Measurements from ENCODE around the gene NTSR1. TPM values are rescaled to one million over a fixed set of nuclear protein-coding genes. Genes with fewer than 3 reads are reported as not detected.

Gene NTSR1
- total RNA-seq, 1 donor from 2014 or later, result not detected

- DNase-seq (ENCODE audit: low spot score), result no peak
Measured at GRCh38 chr20:62770916-62771315, 62.3 kb downstream of the NTSR1 start.

- DNase-seq (ENCODE audit: low spot score), result no peak
Measured at GRCh38 chr20:62771396-62772102, 62.9 kb downstream of the NTSR1 start.

DNA sequence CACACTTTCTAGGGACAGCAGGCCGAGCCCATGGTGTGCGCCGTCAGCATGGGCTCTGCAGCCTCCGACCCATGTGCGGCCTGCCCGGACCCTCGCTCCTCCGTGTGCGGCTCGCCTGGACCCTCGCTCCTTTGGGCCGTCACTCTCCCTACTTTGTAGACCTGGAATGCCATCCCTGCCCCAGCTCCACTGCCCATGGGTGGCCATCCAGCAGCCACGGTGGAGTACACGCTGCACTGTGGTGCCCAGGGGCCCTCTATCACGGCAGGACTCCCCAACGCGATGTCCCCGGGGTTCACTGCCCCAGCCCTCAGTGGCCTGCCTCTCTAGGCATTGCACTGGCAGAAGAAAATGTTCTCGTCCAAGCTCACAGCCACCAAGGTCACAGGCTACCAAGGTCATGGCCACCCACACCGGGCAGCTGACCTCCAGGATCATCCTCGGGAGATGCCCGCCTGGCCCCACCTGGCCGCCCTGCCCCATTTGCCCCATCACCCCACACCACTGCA lies 63.5 kb downstream of the NTSR1 start:
- DNase-seq (ENCODE audit: low spot score), result no peak

DNA sequence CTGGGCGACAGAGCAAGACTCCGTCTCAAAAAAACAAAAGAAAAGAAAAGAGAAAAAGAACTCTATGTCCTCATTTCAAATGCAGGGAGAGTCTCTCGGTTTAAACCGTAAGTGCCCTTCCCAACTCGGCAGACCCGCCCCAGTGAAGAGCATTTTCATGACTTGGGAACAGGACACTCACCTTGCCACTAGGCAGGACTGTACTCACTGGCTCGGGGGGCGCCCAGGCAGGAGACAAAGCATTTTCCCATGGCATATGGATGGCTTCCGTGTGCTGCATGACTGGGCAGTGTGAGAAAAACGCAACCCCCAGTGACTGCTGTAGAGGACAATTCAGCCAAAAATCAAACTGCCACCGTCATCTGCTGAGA lies 64.0 kb downstream of the NTSR1 start:
- no peak for DNase-seq (ENCODE audit: low spot score)

- no peak for DNase-seq (ENCODE audit: low spot score)
Measured at GRCh38 chr20:62772990-62773844, 64.6 kb downstream of the NTSR1 start.

- DNase-seq (ENCODE audit: low spot score), result no peak
Measured at GRCh38 chr20:62773845-62774714, 65.4 kb downstream of the NTSR1 start.

DNA sequence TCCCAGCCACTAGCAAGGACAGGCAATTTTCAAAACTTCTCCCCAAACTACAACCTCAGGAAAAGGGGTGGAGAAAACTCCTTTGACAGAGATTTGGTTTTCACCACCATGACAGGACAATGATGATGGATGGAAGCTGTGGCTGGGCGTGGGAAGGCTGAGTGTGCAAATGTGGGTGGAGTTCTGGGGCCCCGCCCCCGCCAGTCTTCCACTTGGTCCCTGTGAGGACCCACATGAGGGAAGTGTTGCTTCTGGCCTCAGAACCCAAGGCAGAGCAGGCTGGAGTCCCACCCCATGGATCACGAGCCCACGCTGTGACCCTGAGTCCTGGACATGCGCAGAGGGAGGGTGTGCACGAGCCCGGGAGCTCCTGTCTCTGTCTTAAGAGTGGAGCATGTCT lies 66.1 kb downstream of the NTSR1 start:
- DNase-seq (ENCODE audit: low spot score), result no peak

DNA sequence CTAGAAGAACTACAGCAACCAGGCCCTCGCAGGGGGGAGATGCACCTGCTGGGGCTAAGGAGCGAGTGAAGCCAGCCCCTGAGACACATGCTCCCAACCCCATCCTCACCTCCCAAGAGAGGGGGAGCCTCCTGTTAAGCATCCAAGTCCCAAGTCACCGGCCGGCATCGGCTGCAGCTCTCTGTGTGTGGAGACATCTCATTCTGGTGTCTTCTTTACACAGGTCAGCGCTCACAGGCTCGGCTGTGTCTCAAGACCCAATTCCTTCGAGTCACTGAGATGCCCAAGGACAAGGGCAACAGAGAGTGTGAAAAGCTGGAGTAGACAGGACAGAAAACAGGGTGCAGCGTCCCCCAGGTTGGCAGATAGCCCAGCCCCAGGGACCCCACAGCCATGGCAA lies 66.6 kb downstream of the NTSR1 start:
- no peak for DNase-seq (ENCODE audit: low spot score)

DNA sequence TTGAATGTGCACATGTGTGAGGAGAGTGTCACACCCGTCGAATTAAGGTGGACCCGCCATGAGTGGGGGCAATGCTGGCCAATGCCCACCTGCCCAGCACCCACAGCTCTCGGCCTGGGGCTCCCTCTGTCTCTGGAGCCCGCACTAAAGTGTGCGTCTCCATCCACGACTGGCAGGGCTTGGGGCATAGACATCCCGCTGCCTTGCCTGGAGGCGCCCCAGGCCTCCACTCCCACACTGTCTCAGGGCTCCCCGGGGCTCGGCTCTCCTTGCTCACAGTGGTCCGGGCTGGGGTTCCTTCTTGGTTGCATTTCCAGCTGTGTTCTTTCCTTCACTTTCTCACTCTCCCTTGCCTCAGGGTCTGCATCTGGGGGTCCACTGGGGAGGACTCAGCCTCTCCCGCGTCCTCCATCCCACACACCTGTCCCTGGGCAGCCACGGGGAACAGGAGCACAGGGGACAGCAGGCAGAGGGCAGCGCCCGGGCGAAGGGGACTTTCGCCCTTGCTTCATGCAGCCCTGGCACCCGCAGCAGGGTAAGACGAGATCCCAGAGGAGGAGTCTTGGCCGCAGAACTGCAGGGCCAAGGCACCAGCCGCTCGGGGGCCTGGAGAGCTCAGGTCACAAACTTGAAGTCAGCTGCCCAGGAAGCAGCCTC lies 67.5 kb downstream of the NTSR1 start:
- DNase-seq (ENCODE audit: low spot score), result no peak

DNA sequence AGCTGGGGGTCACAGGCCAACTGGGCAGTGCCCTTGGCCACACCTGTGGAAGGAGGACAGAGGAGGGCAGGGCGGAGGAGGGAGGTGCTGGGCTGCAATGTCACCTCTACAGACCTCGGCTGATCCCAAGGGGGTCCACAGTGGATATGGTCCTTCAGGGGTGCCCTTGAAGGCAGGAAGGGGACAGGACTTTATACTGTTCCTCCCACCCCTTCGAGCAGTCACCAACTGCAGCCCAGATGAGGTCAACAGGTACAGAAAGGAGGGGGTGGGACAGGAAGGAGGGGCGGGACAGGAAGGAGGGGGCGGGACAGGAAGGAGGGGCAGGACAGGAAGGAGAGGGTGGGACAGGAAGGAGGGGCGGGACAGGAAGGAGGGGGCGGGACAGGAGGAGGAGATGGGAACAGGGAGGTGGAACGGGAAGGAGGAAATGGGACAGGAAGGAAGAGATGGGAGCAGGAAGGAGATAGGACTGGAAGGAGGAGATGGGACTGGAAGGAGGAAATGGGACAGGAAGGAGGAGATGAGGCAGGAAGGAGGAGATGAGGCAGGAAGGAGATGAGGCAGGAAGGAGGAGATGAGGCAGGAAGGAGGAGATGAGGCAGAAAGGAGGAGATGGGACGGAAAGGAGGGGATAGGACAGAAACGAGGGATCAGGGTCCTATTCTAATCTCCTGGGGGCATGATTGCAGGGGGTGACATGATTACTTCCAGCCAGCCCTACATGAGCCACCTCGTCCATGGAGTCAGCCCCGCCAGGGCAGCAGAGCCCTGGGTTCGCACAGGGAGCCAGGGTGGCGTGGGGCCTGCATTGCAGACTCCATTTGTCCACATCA lies 68.3 kb downstream of the NTSR1 start:
- no peak for DNase-seq (ENCODE audit: low spot score)

GRCh38 chr20:62777528-62777830 lies 68.8 kb downstream of the NTSR1 start:
- DNase-seq (ENCODE audit: low spot score), result no peak

DNA sequence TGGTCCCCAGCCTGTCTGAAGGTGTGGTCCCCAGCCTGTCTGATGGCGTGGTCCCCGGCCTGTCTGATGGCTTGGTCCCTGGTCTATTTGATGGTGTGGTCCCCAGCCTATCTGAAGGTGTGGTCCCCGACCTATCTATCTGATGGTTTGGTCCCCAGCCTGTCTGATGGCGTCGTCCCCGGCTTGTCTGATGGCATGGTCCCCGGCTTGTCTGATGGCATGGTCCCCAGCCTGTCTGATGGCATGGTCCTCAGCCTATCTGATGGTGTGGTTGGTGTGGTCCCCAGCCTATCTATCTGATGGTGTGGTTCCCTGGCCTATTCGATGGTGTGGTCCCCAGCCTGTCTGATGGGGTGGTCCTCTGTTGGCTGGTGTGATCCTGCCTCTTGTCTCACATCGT lies 69.4 kb downstream of the NTSR1 start:
- DNase-seq (ENCODE audit: low spot score), result no peak

DNA sequence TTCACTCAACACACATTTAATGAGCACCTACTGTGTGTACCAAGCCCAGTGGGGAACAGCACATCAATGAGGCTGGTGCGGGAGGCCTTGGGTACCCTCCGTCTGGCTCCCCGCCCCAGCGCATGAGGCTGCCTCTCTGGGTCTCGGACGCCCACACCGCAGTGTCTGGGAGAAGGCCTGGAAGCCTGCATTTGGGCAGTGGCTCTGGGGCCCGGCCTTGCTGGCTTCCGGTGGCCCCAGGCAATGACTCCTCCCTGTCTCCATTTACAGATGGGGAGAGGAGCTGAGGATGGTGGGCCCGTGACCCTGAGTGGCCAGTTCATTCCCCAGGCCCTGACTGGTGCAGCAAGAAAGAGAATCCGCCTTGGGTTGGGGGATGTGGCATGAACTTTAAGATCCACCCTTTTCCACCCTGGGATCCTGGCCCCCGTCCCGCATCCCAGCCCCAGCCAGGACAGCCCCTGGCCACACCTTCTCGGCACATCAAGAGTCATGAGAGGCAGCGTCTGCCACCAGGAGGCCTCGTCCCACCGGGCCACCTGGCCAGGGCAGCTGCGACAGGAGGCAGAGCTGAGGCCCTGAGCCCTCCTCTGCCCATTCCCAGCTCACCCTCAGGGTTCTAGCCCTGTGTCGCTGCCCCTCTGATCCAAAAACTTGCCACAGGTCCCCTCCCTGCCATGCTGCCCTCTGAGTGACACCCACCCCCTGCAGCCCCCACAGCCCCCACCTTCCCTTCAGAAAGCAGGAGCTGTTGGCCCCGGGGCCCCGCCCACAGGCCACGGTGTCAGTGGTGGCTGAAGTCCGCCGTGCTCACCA lies 70.2 kb downstream of the NTSR1 start:
- DNase-seq (ENCODE audit: low spot score), result no peak

DNA sequence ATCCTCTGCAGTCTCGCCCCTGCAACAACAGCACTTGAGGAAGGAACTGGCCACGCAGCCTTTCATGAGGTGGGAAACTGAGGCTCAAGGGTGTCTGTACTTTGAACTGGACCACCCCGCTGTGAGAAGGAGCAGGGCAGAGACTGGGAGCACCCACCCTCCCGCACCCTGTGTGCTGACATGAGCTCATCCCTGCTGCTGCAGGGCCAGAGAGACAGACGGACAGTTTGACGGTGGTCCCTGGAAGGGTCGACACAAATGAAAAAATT lies 70.7 kb downstream of the NTSR1 start:
- no peak for DNase-seq (ENCODE audit: low spot score)

DNA sequence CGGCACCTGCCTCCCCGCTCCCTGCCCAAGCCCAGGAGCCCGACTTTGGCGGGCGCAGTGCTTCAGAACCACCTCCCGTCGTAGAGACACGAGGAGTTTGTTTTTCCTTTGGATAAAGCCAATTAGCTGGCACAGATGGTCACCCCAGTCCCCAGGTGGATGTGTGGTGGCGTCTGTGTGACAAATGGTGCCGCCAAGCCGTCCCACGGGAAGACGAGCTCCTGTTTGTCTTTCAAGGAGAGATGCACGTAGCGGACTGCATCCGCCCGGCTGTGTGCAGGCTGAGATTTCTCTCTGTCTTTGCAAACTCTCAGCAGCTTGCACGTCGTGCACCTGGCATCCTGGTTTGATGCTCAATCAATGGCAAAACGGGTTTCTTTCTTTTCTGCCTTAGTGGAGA lies 71.6 kb downstream of the NTSR1 start:
- DNase-seq (ENCODE audit: low spot score), result no peak

GRCh38 chr20:62780696-62781095 lies 72.1 kb downstream of the NTSR1 start:
- no peak for DNase-seq (ENCODE audit: low spot score)

GRCh38 chr20:62782149-62782892 lies 73.7 kb downstream of the NTSR1 start:
- no peak for DNase-seq (ENCODE audit: low spot score)

DNA sequence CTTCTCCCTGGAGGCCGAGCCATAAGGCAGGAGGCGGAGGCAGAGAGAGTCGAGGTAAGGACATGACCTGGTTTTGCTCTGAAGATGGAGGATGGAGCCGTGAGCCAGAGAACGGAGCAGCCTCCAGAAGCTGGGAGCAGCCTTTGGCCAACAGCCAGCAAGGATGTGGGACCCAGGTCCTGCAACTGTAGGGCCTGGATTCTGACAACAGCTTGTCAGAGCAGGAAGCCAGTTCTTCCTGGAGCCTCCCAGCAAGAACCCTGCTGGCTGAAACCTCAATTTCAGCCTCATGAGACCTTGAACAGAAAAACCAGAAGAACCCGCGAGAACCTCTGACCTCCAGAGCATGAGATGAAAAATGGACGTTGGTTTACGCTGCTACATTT lies 74.2 kb downstream of the NTSR1 start:
- no peak for DNase-seq (ENCODE audit: low spot score)

GRCh38 chr20:62784497-62784896 lies 75.9 kb downstream of the NTSR1 start:
- DNase-seq (ENCODE audit: low spot score), result no peak

DNA sequence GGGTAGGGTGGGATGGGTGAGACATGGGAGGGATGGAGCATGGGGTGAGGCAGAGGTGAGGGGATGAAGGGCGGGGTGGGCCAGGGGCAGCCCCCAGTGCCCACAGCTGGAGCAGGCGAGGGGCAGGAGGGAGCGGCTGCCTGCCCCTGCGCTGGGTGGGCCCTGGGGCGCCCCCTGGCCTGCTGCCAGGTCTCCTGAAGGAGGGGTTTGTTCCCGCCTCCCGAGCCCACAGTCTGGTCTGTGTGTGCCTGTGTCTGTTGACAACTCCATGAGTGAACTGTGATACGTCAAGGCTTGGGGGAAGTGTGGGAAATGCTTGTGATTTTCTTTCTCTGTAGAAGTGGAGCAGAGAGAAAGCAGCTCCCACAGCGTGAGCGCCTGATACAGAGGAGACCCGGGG lies 76.8 kb downstream of the NTSR1 start:
- no peak for DNase-seq (ENCODE audit: low spot score)

Measured in ureter (tissue), 1 donor.